Gastroesophageal sphincter (tissue), 4 donors: ENCODE results near the gene TLE2. TPM values are rescaled to one million over a fixed set of nuclear protein-coding genes. Genes with fewer than 3 reads are reported as not detected.
A peak's percentile ranks its signal among the peaks of the same experiment; 100 is the strongest.

ENCODE experiments used
- ATAC-seq: fragments of 150-250 bp; one replicate; pipeline ENCODE4 v1.9.1; 2016; ENCODE audit warnings: mild to moderate bottlenecking, moderate library complexity
- H3K27ac ChIP-seq, 4 donors: fragments of 200-600 bp; sonication (generic) in 3 of 4; 1 replicate in 3 of 4; 2 replicates in 1 of 4; pipeline ENCODE4 v1.5.1; 2016 to 2019
- H3K27me3 ChIP-seq: fragments of 200-600 bp; sonication (generic); one replicate; pipeline ENCODE4 v1.5.1; 2019
- H3K36me3 ChIP-seq, 2 donors: fragments of 200-600 bp; sonication (generic); one replicate each; pipeline ENCODE4 v1.5.1; 2019; ENCODE audit warnings: control low read depth in 1 of 2
- H3K4me1 ChIP-seq, 3 donors: fragments of 200-600 bp; sonication (generic); 1 replicate in 2 of 3; 2 replicates in 1 of 3; pipeline ENCODE4 v1.5.1; 2016 to 2019; ENCODE audit warnings: control low read depth in 2 of 3
- H3K4me3 ChIP-seq, 2 donors: fragments of 200-600 bp; sonication (generic); one replicate each; pipeline ENCODE4 v1.5.1; 2019; ENCODE audit warnings: mild to moderate bottlenecking in 1 of 2, moderate library complexity in 1 of 2
- H3K9me3 ChIP-seq, 3 donors: fragments of 200-600 bp; sonication (generic); one replicate each; pipeline ENCODE4 v1.5.1; 2017 to 2019; ENCODE audit warnings: control low read depth in 2 of 3
- CTCF ChIP-seq, 4 experiments: fragments of 200-600 bp in 2 of 4; fragments of 450-650 bp in 2 of 4; sonication (generic) in 1 of 4; IDR thresholded peaks; one replicate each; pipeline ENCODE4 v1.5.1; 2017 to 2019; ENCODE audit warnings: antibody characterized with exemption in 4 of 4, mild to moderate bottlenecking in 2 of 4, moderate library complexity in 2 of 4
- EP300 ChIP-seq: sonication (generic); formaldehyde crosslinking; IDR thresholded peaks from one replicate; pipeline ENCODE4 v1.6.1; 2017; ENCODE audit warnings: antibody characterized with exemption, mild to moderate bottlenecking
- POLR2A ChIP-seq, 2 donors: fragments of 450-650 bp; IDR thresholded peaks; one replicate each; pipeline ENCODE4 v1.6.1; 2017; ENCODE audit warnings: antibody characterized with exemption in 2 of 2, mild to moderate bottlenecking in 2 of 2, moderate library complexity in 1 of 2
- POLR2AphosphoS5 ChIP-seq: sonication (generic); formaldehyde crosslinking; IDR thresholded peaks from one replicate; pipeline ENCODE4 v1.6.1; 2017; ENCODE audit warnings: antibody characterized with exemption
- WGBS, 2 donors: methylation state at CpG; one replicate each; pipeline ENCODE4 v1.1.5; 2018; ENCODE audit warnings: low coverage in 1 of 2; 5-methylcytosine and 5-hydroxymethylcytosine counted together
- total RNA-seq, 4 donors: library from RNA; depleted of rRNA; stranded (reverse); fragments of >200 nt; gene quantifications; one replicate each; pipeline ENCODE4 v1.1.0, GENCODE V29; 2016

Gene TLE2
- total RNA-seq, 4 donors from 2014 or later = 27.1 to 46.1 (median 34.4) TPM

- ATAC-seq = no peak
- WGBS, 2 donors = 89% methylated on average over 3 of the region's 12 CpGs; no CpG with 5 or more reads in 1 of the 2 donors
- Histone ChIP-seq H3K4me3 (no peak overlapping the region), H3K4me1 (peaks cover 0 to 17% (median 9%) of the 10 kb centered on the region in 3 donors), H3K27ac (no peak overlapping the region), H3K36me3 (no peaks in the 10 kb centered on the region), H3K27me3 (no peaks in the 10 kb centered on the region), H3K9me3 (no peaks in the 10 kb centered on the region)
- TF ChIP-seq EP300 = no peak
- TF ChIP-seq POLR2AphosphoS5 = no peak
- no peak for TF ChIP-seq CTCF (IDR thresholded peaks at IDR 0.05)
- no peak for TF ChIP-seq POLR2A (IDR thresholded peaks at IDR 0.05)
Measured at GRCh38 chr19:2987797-2988196, 41.3 kb downstream of the TLE2 start.

- ATAC-seq = no peak
- Histone ChIP-seq H3K4me3 (no peak overlapping the region), H3K27ac (no peak overlapping the region), H3K36me3 (no peaks in the 10 kb centered on the region), H3K27me3 (no peaks in the 10 kb centered on the region), H3K9me3 (no peaks in the 10 kb centered on the region), H3K4me1 (peaks cover 0 to 24% (median 14%) of the 10 kb centered on the region in 3 donors)
- WGBS, 2 donors = no CpG with 5 or more reads among the region's 20 CpGs
- TF ChIP-seq EP300 (no peak), POLR2AphosphoS5 (no peak), POLR2A (IDR thresholded peaks at IDR 0.05) (no peak), CTCF (IDR thresholded peaks at IDR 0.05) (no peak)
Measured at GRCh38 chr19:2986951-2987524, 42.0 kb downstream of the TLE2 start.

- TF ChIP-seq CTCF (IDR thresholded peaks at IDR 0.05) (no peak), POLR2A (IDR thresholded peaks at IDR 0.05) (no peak), EP300 (no peak), POLR2AphosphoS5 (no peak)
Measured at GRCh38 chr19:2984215-2984528, 44.9 kb downstream of the TLE2 start.

GRCh38 chr19:2983351-2984214 lies 45.5 kb downstream of the TLE2 start:
- no peaks in the 10 kb centered on the region for H3K36me3 ChIP-seq
- peak; percentile 88 for TF ChIP-seq POLR2AphosphoS5
- TF ChIP-seq CTCF (IDR thresholded peaks at IDR 0.05) = peak in 1 of 4 experiments; percentile 2
- no peak for TF ChIP-seq EP300
- H3K27me3 ChIP-seq = no peaks in the 10 kb centered on the region
- H3K27ac ChIP-seq = peak overlapping the region; percentile 72 to 97 (median 88)
- 0 to 3% methylated on average over 1 to 13 of the region's 24 CpGs for WGBS, 2 donors
- H3K9me3 ChIP-seq = no peaks in the 10 kb centered on the region
- ATAC-seq = peak; percentile 65
- peaks cover 0 to 31% (median 14%) of the 10 kb centered on the region in 3 donors for H3K4me1 ChIP-seq
- peak overlapping the region; percentile 12 to 46 for H3K4me3 ChIP-seq

More at GRCh38 chr19:2984215-2984528, 44.9 kb downstream of the TLE2 start:
- H3K36me3 ChIP-seq = no peaks in the 10 kb centered on the region
- peaks cover 0 to 31% (median 14%) of the 10 kb centered on the region in 3 donors for H3K4me1 ChIP-seq
- ATAC-seq = no peak
- no peaks in the 10 kb centered on the region for H3K27me3 ChIP-seq
- no peaks in the 10 kb centered on the region for H3K9me3 ChIP-seq
- H3K27ac ChIP-seq = peak overlapping the region; percentile 72 to 97 (median 88)
- 0% methylated on average over 2 of the region's 14 CpGs; no CpG with 5 or more reads in 1 of the 2 donors for WGBS, 2 donors
- peak overlapping the region; percentile 12 to 46 for H3K4me3 ChIP-seq
